ENCODE measurements around the gene KIF14. TPM values are rescaled to one million over a fixed set of nuclear protein-coding genes. Genes with fewer than 3 reads are reported as not detected.

KIF14 gene
- total and polyA plus RNA-seq, 2 of the 13 experiments (the other 11 are each of a cell fraction or from before 2014, with no cell fraction given) = 3.3 to 11.2 TPM

- ChIA-PET CTCF (ENCODE audit: low intra/inter-chr PET ratio, low total read pairs) (no interaction called here), POLR2A (no interaction called here)
- H3K4me3 ChIP-seq (replicated peaks in 1 of 3; ENCODE audit: insufficient read depth in 1 of 3, low read depth in 2 of 3, low read length in 3 of 3) = no peak overlapping the region
- TF ChIP-seq SNAPC4 (CRISPR knock-in tag; IDR thresholded peaks at IDR 0.05) = no peak
- peak; percentile 63 for TF ChIP-seq CREB1 (IDR thresholded peaks at IDR 0.05)
- TF ChIP-seq CREB1 (CRISPR knock-in tag; IDR thresholded peaks at IDR 0.05) = no peak
- no peak for TF ChIP-seq ATF7 (IDR thresholded peaks at IDR 0.05)
- TF ChIP-seq ATF7 (CRISPR knock-in tag; IDR thresholded peaks at IDR 0.05) = no peak
- TF ChIP-seq MAFF (IDR thresholded peaks at IDR 0.05; ENCODE audit: low read depth, low read length) = peak; percentile 65
- peak; percentile 50 to 78 for TF ChIP-seq MAFK (conservative IDR thresholded peaks at IDR 0.05 in 1 of 2, IDR thresholded peaks at IDR 0.05 in 1 of 2; ENCODE audit: low read length in 2 of 2)
- H2AFZ ChIP-seq (ENCODE audit: low read length) = no peak overlapping the region
- no peak overlapping the region for H3K4me2 ChIP-seq (ENCODE audit: low read depth, low read length)
- BruUV-seq (replicated peaks) = no TSS peak
- 85% methylated on average over 1 of the region's 1 CpG for WGBS (ENCODE audit: low lambda C conversion rate)
- H3K27ac ChIP-seq (ENCODE audit: extremely low read length, insufficient read depth, low read length) = no peak overlapping the region
- H3K9me3 ChIP-seq (ENCODE audit: low read length) = no peaks in the 10 kb centered on the region
- no peak for DNase-seq (ENCODE audit: low spot score)
- ATAC-seq = no peak
- no peak for FAIRE-seq
- intact Hi-C loops (cut with micrococcal nuclease; ENCODE audit: unreplicated experiment) (no loop called here), in situ Hi-C loops (cut with HindIII; ENCODE audit: extremely low pct_ligation_motif_present, low pct_unique_long_range_greater_than_20kb) (loop anchor here (10.0 kb wide), 2 partner anchors 384 to 834 kb away; no protein-coding TSS in a partner anchor)
- H4K20me1 ChIP-seq (ENCODE audit: insufficient read depth, low read length) = no peaks in the 10 kb centered on the region
- H3K9ac ChIP-seq (ENCODE audit: insufficient read depth, low read depth, low read length) = no peak overlapping the region
- H3K36me3 ChIP-seq (replicated peaks in 1 of 2; ENCODE audit: control insufficient read depth in 1 of 2, insufficient read depth in 2 of 2, low read length in 2 of 2) = no peaks in the 10 kb centered on the region
- no peaks in the 10 kb centered on the region for H3K4me1 ChIP-seq (ENCODE audit: insufficient read depth, low read length)
- no peaks in the 10 kb centered on the region for H3K79me2 ChIP-seq (ENCODE audit: insufficient read depth, low read length)
- H3K27me3 ChIP-seq (ENCODE audit: control insufficient read depth in 1 of 2, insufficient read depth in 2 of 2, low read length in 2 of 2) = no peaks in the 10 kb centered on the region; a peak in 1 of 5 replicates
Observed at GRCh38 chr1:200518524-200518923, 102.0 kb downstream of the KIF14 start.
